GM20000 (cell line): Measurements from ENCODE around the gene ETV4.

ENCODE experiments used
- DNase-seq: peaks from one replicate; pipeline ENCODE4 v3.0.0; 2012; ENCODE audit warnings: low spot score
- CTCF ChIP-seq: IDR thresholded peaks from 2 replicates; pipeline ENCODE4 v1.5.1; 2012; ENCODE audit warnings: mild to moderate bottlenecking, control low read depth; ENCODE audit errors: extremely low read depth, missing control alignments

The ETV4 gene

DNA sequence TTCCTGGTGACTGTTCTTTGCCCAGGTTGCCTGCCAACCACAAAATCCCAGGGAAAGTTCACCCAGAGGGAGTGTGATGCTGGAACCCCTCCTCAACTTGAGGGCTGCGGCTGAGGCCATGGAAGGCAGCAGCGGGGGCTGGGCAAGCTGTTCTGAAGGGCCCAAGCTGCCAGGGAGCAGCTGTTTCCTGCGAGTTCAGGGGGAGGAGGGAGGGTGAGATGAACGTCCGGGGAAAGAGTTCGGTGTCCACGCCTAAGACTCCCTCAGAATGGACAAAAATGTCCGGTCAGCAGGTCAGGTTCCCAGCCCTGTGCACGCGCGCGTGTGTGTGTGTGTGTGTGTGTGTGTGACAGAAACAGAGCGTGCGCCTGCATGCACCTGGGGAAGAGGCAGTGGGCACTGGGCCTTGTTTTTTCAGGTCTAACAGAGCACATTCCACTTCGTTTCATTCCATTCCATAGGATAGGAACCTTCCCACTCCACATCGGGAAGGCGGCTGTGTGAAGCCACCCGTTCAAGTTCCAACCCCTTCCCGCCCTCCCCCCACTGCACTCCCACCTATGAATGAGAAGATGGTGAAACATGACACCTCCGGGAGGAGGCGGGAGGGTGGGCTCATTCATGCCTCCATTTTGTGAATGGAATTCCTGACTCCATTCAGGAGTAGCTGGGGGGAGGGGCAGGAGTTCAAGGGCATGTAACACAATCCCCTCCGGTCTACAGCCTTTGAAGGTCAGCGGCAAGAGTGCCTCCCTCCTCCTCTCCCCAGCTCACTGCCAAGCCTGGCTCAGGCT, 15.7 kb downstream of the ETV4 start:
- TF ChIP-seq CTCF: no peak
- DNase-seq: no peak

DNA sequence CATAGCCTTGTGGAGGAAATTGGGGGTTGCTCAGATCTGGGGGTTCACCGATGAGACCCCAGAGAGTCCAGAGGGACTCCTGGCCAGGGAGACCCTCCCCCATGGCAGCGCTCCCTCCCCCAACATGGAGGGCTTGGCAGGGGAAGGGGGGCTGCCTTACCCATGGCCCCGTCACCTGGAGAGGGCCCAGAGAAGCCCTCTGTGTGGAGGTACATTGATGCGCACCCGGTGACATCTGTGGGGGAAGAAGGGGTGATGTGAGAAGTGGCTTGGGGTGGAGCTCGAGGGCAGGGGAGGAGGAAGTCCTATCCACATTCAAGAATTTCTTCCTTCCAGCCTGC, 16.2 kb downstream of the ETV4 start:
- no peak for DNase-seq
- TF ChIP-seq CTCF: no peak

DNA sequence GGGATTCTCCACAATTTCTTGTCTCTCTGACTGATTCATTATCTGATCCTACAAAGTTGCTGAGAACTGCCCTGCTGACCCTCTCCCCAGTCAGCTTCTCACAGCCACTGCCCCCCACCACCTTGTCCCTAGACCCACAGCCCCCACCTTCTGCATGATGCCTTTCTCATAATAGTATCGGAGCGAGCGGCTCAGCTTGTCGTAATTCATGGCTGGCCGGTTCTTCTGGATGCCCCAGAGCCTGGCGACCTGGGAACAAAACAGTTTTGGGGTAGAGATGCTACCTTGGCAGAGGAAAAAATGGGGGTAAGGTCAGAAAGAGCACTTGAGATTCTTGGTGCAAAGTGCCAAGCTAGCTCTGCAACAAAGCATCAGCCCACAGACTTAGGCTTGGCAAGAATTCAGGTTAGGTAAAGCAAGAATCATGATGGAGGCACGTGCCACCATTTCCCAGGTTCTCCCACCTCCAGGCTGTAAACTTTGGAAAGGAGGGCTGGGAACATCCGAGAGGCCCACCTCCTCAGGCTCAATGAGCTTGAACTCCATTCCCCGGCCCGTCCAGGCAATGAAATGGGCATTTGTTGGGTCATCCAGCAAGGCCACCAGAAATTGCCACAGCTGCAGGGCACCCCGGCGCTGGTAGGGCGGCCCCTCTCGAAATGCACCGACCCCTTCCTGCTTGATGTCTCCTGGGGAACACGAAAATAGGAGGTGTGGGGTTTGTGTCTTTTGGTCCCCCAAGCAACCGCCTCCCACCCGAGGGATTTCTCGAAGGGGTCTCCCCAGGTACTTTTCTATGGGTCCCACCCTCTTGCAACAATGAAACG, 16.9 kb downstream of the ETV4 start:
- no peak for TF ChIP-seq CTCF
- no peak for DNase-seq

- no peak for DNase-seq
- TF ChIP-seq CTCF: no peak
Observed at GRCh38 chr17:43528319-43528987, 17.7 kb downstream of the ETV4 start.

- DNase-seq: no peak
- TF ChIP-seq CTCF: no peak
Observed at GRCh38 chr17:43526886-43527648, 19.1 kb downstream of the ETV4 start.

DNA sequence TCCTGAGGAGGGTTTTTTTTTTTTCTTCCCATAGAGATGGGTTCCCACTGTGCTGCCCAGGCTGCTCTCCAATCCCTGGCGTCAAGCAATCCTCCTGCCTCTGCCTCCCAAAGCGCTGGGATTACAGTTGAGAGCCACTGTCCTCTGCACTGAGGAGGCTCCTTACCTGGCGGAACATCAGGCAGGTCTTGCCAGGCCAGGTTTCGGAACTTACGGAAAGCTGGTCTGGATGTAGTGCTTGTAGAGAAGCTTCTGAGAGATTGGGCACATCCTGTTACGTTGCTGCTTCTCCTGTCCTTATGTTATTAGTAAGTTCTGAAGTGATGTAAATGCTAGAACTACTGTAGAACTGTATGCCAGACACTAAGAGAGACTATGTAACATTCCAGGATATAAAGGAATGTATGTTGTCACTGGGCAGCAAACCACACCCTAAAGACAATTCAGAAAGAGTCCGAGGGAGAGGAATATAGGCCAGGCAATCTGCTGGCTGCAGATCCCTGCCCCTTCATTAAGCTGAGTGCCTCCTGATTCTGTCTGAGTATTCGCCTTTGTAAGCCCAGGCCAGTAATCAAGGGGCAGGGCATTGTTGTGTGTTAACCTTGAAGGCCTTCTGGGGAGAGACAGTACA, 21.1 kb downstream of the ETV4 start:
- TF ChIP-seq CTCF: no peak

More for the DNA sequence above, 21.1 kb downstream of the ETV4 start:
- no peak for DNase-seq
